NCI-H128 (cell line): ENCODE data around the gene GRIA3.

ENCODE experiments used
- DNase-seq: peaks from one replicate; lab custom pipeline; 2025; ENCODE audit not compliant: unreplicated experiment; lab: John Stamatoyannopoulos, UW

The GRIA3 gene

GRCh38 chrX:123184219-123184865 is at the start of gene GRIA3:
Gene GRIA3, plus strand, starts transcription at chrX:123184278. Its CDS starts 258 bp downstream, at chrX:123184536.
- no peak for DNase-seq

GRCh38 chrX:123138473-123138872 is 45.6 kb upstream of the GRIA3 start:
- DNase-seq, result no peak

- DNase-seq, result no peak
Observed at GRCh38 chrX:123140454-123140853, 43.6 kb upstream of the GRIA3 start.

- no peak for DNase-seq
Observed at GRCh38 chrX:123140904-123141303, 43.2 kb upstream of the GRIA3 start.

GRCh38 chrX:123153846-123154335 is 30.2 kb upstream of the GRIA3 start:
- no peak for DNase-seq

GRCh38 chrX:123155327-123155726 is 28.8 kb upstream of the GRIA3 start:
- no peak for DNase-seq

GRCh38 chrX:123157586-123157985 is 26.5 kb upstream of the GRIA3 start:
- DNase-seq, result no peak

GRCh38 chrX:123159403-123159802 is 24.7 kb upstream of the GRIA3 start:
- no peak for DNase-seq

- no peak for DNase-seq
Observed at GRCh38 chrX:123167621-123168020, 16.5 kb upstream of the GRIA3 start.

- DNase-seq, result no peak
Observed at GRCh38 chrX:123169247-123169901, 14.7 kb upstream of the GRIA3 start.

- DNase-seq, result no peak
Observed at GRCh38 chrX:123170546-123170945, 13.5 kb upstream of the GRIA3 start.

GRCh38 chrX:123171781-123172180 is 12.3 kb upstream of the GRIA3 start:
- DNase-seq, result no peak

GRCh38 chrX:123172869-123173268 is 11.2 kb upstream of the GRIA3 start:
- DNase-seq, result no peak

- no peak for DNase-seq
Observed at GRCh38 chrX:123173833-123174232, 10.2 kb upstream of the GRIA3 start.

- DNase-seq, result no peak
Observed at GRCh38 chrX:123175366-123176122, 8.5 kb upstream of the GRIA3 start.

- no peak for DNase-seq
Observed at GRCh38 chrX:123181233-123181914, 2.7 kb upstream of the GRIA3 start.

- DNase-seq, result no peak
Observed at GRCh38 chrX:123184866-123185276, 793 bp downstream of the GRIA3 start.

GRCh38 chrX:123185721-123186120 is 1.6 kb downstream of the GRIA3 start:
- no peak for DNase-seq

- DNase-seq, result no peak
Observed at GRCh38 chrX:123186801-123187200, 2.7 kb downstream of the GRIA3 start.

GRCh38 chrX:123188081-123188480 is 4.0 kb downstream of the GRIA3 start:
- no peak for DNase-seq

GRCh38 chrX:123189338-123189737 is 5.3 kb downstream of the GRIA3 start:
- DNase-seq, result no peak
